ENCODE results near the gene ZNF750.

Gene ZNF750

DNA sequence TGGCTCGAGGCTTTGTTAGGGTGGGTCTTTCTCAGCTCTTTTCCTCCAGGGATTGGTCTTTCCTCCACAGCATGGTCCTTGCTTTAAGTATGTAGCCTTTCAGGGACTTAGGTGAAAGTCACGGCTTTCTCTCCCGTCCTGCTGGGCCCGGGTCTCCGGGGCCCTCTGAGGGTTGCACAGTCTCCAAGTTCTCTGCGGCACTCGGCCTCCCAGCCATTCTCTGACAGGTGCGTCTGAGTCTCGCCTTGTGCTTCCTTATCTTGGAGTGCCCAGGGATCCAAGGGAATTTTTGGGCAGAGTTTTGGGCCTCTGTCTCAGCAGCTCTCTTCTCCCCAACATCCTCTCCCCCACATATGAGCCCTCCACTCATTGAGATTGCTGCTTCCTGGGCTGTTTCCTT lies 36.6 kb downstream of the ZNF750 start:
- TF ChIP-seq EGR1 (IDR thresholded peaks at IDR 0.05) (no peak), EP300 (IDR thresholded peaks at IDR 0.05; ENCODE audit: borderline replicate concordance) (no peak), TAF1 (IDR thresholded peaks at IDR 0.05; ENCODE audit: low read depth) (no peak), RAD21 (IDR thresholded peaks at IDR 0.05; ENCODE audit: low read depth) (no peak), YY1 (IDR thresholded peaks at IDR 0.05; ENCODE audit: low read depth) (no peak)

DNA sequence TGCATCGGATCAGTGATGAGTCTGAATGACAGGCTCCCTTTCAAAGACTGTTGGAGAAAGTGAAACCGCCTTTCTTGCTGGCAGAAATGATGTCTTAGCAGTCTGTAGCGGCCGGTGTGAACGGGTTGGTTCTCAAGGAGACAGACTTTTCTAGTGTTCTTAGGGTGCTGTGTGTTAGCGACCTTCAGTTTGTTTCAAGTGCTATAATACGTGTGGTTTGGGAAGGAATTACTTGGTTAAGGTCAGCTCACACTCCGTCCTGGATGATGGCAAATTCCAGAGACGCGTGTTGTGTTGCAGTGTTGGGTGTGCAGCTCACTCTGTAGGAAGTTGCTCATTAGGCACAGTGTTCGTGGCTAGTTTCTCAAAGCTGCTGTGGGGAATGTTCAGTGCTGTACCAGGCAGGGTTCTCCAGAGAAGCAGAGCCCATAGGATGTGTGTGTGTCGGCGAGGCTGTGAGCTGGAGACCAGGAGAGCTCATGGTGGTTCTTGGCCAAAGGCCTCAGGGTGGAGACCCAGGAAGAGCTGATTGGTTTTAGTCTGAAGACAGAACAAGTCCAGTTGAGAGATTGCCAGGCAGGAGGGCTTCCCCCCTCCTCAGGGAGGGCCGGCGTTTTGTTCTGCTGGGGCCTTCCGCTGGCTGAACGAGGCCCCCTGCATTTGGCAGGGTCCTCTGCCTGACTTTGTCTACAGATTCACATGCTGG lies 37.6 kb downstream of the ZNF750 start:
- TF ChIP-seq, protein P1, sequence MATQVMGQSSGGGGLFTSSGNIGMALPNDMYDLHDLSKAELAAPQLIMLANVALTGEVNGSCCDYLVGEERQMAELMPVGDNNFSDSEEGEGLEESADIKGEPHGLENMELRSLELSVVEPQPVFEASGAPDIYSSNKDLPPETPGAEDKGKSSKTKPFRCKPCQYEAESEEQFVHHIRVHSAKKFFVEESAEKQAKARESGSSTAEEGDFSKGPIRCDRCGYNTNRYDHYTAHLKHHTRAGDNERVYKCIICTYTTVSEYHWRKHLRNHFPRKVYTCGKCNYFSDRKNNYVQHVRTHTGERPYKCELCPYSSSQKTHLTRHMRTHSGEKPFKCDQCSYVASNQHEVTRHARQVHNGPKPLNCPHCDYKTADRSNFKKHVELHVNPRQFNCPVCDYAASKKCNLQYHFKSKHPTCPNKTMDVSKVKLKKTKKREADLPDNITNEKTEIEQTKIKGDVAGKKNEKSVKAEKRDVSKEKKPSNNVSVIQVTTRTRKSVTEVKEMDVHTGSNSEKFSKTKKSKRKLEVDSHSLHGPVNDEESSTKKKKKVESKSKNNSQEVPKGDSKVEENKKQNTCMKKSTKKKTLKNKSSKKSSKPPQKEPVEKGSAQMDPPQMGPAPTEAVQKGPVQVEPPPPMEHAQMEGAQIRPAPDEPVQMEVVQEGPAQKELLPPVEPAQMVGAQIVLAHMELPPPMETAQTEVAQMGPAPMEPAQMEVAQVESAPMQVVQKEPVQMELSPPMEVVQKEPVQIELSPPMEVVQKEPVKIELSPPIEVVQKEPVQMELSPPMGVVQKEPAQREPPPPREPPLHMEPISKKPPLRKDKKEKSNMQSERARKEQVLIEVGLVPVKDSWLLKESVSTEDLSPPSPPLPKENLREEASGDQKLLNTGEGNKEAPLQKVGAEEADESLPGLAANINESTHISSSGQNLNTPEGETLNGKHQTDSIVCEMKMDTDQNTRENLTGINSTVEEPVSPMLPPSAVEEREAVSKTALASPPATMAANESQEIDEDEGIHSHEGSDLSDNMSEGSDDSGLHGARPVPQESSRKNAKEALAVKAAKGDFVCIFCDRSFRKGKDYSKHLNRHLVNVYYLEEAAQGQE (IDR thresholded peaks at IDR 0.05; ENCODE audit: low read depth) = no peak
- TF ChIP-seq CREB1 (IDR thresholded peaks at IDR 0.05; ENCODE audit: low read depth) = no peak
- TF ChIP-seq TCF12 (IDR thresholded peaks at IDR 0.05; ENCODE audit: low read depth) = no peak
- no peak for TF ChIP-seq CEBPB (IDR thresholded peaks at IDR 0.05)
- TF ChIP-seq, protein P2, sequence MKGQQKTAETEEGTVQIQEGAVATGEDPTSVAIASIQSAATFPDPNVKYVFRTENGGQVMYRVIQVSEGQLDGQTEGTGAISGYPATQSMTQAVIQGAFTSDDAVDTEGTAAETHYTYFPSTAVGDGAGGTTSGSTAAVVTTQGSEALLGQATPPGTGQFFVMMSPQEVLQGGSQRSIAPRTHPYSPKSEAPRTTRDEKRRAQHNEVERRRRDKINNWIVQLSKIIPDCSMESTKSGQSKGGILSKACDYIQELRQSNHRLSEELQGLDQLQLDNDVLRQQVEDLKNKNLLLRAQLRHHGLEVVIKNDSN (IDR thresholded peaks at IDR 0.05) = no peak
- TF ChIP-seq YY1 (IDR thresholded peaks at IDR 0.05; ENCODE audit: low read depth) = no peak
- no peak for TF ChIP-seq TEAD4 (IDR thresholded peaks at IDR 0.05)
- TF ChIP-seq, protein P3, sequence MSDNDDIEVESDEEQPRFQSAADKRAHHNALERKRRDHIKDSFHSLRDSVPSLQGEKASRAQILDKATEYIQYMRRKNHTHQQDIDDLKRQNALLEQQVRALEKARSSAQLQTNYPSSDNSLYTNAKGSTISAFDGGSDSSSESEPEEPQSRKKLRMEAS (IDR thresholded peaks at IDR 0.05) = no peak
- no peak for TF ChIP-seq FOXM1 (IDR thresholded peaks at IDR 0.05; ENCODE audit: borderline replicate concordance, low read depth)
- no peak for TF ChIP-seq EP300 (IDR thresholded peaks at IDR 0.05; ENCODE audit: borderline replicate concordance)
- no peak for TF ChIP-seq ZBTB7A (IDR thresholded peaks at IDR 0.05; ENCODE audit: low read depth)

DNA sequence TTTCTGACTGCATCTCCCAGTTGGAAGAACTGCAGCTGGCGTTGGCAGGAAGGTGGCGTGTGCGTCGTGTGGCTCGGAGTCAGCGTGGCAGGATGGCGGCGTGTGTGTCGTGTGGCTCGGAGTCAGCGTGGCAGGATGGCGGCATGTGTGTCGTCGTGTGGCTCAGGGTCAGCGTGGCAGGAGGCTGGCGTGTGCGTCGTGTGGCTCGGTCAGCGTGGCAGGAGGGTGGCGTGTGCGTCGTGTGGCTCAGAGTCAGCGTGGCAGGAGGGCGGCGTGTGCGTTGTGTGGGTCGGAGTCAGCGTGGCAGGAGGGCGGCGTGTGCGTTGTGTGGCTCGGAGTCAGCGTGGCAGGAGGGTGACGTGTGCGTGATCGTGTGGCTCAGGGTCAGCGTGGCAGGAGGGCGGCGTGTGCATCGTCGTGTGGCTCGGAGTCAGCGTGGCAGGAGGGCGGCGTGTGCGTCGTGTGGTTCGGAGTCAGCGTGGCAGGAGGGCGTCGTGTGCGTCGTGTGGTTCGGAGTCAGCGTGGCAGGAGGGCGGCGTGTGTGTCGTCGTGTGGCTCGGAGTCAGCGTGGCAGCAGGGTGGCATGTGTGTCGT lies 38.3 kb downstream of the ZNF750 start:
- TF ChIP-seq EP300 (IDR thresholded peaks at IDR 0.05; ENCODE audit: borderline replicate concordance) (no peak), CREB1 (IDR thresholded peaks at IDR 0.05; ENCODE audit: low read depth) (no peak), EGR1 (IDR thresholded peaks at IDR 0.05) (no peak), YY1 (IDR thresholded peaks at IDR 0.05; ENCODE audit: low read depth) (no peak), NFIC (IDR thresholded peaks at IDR 0.05) (no peak), FOXM1 (IDR thresholded peaks at IDR 0.05; ENCODE audit: borderline replicate concordance, low read depth) (no peak), RAD21 (IDR thresholded peaks at IDR 0.05; ENCODE audit: low read depth) (no peak), TCF12 (IDR thresholded peaks at IDR 0.05; ENCODE audit: low read depth) (no peak), CEBPB (IDR thresholded peaks at IDR 0.05) (no peak), ZBTB7A (IDR thresholded peaks at IDR 0.05; ENCODE audit: low read depth) (no peak), TAF1 (IDR thresholded peaks at IDR 0.05; ENCODE audit: low read depth) (no peak), TEAD4 (IDR thresholded peaks at IDR 0.05) (no peak)
- TF ChIP-seq, protein P2 (IDR thresholded peaks at IDR 0.05) = no peak
- TF ChIP-seq, protein P3 (IDR thresholded peaks at IDR 0.05) = no peak

DNA sequence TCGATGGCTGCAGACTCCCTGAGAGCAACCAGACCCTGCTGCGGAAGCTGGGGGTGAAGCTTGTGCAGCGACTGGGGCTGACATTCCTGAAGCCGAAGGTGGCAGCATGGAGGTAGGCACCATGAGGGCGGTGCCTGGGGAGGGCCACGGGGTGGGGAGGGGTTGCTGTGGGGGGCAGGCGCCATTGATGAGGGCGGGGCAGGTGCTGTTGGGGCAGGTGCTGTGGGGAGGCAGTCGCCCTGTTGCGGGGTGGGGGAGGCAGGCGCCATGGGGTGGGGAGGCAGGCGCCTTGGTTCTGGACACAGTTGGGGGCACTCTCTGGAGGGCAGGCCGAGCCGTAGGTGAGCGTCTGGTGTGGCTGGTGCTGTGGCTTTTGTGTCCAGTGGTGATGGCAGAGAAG lies 38.9 kb downstream of the ZNF750 start:
- TF ChIP-seq CEBPB (IDR thresholded peaks at IDR 0.05) (no peak), TAF1 (IDR thresholded peaks at IDR 0.05; ENCODE audit: low read depth) (no peak), EP300 (IDR thresholded peaks at IDR 0.05; ENCODE audit: borderline replicate concordance) (no peak), EGR1 (IDR thresholded peaks at IDR 0.05) (no peak), NFIC (IDR thresholded peaks at IDR 0.05) (no peak), YY1 (IDR thresholded peaks at IDR 0.05; ENCODE audit: low read depth) (no peak), TEAD4 (IDR thresholded peaks at IDR 0.05) (no peak), TCF12 (IDR thresholded peaks at IDR 0.05; ENCODE audit: low read depth) (no peak), FOXM1 (IDR thresholded peaks at IDR 0.05; ENCODE audit: borderline replicate concordance, low read depth) (no peak), ZBTB7A (IDR thresholded peaks at IDR 0.05; ENCODE audit: low read depth) (no peak)
- TF ChIP-seq, protein P1 (IDR thresholded peaks at IDR 0.05; ENCODE audit: low read depth) = no peak
- TF ChIP-seq, protein P3 (IDR thresholded peaks at IDR 0.05) = no peak
- TF ChIP-seq, protein P2 (IDR thresholded peaks at IDR 0.05) = no peak

DNA sequence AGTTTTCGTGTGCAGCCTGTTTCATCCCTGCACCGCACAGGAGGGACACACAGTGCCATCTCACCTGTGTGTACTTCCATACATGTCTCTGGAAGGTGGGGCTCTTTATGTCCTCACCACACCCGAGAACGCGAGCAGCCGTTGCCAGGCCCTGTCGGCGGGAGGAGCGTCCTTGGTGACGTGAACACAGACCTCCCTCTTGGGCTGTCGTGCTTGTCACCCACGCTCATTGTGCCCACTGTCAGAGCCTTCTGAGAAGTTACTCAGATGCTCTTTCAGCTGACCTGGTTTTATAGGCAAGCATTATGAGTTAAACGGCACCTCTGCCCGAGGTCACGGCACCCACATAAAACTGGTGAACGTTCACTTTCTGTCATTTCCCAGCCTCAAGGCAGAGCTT lies 40.2 kb downstream of the ZNF750 start:
- TF ChIP-seq YY1 (IDR thresholded peaks at IDR 0.05; ENCODE audit: low read depth) (no peak), NFIC (IDR thresholded peaks at IDR 0.05) (no peak), RAD21 (IDR thresholded peaks at IDR 0.05; ENCODE audit: low read depth) (no peak), TEAD4 (IDR thresholded peaks at IDR 0.05) (no peak)
- TF ChIP-seq, protein P1 (IDR thresholded peaks at IDR 0.05; ENCODE audit: low read depth) = no peak
- TF ChIP-seq, protein P2 (IDR thresholded peaks at IDR 0.05) = no peak
